NB4 (cell line): ENCODE results near the gene ZBTB20.

ENCODE experiments used
- POLR2A ChIP-seq: IDR thresholded peaks from 2 replicates; pipeline ENCODE4 v1.6.1; 2011; ENCODE audit warnings: mild to moderate bottlenecking; ENCODE audit not compliant: insufficient read length; ENCODE audit errors: extremely low read depth
- TF ChIP-seq, protein P1 (sequence below): IDR thresholded peaks from one replicate; pipeline ENCODE4 v1.5.1; 2012; ENCODE audit warnings: low read depth, low read length

DNA sequence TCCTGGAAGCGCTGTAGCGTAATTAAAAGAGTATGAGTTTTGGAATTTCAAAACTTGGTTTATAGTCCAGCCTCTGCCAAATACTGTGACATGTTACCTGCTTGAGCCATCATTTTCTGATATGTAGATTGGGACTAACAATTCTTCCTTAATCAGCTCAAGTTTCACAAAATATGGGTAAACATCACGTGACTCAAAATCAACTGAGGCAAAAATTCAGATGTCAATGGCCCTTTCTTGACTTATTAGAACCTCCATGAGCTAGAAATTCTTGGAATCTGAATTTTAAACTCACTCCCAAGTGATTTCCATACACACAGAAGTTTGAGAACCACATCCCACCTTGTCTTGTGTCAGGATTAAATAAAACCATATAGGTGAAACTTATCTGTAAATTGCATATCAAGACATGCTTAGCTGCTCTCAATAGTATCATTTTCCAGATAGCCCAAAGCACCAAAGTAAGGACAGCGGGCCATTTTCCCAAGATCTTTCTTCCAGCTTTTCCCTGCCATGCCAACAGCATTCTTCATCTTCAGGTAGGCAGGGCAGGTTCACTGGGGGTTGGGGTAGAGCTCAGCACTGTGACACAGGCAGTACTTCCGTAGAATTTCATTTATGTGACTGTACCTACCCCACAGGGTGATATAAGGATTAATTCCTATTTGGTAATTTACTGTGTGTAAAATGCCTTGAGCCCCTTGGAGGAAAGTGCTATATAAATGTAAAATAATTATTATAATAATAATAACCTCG lies 474.2 kb downstream of the ZBTB20 start:
- TF ChIP-seq, protein P1, sequence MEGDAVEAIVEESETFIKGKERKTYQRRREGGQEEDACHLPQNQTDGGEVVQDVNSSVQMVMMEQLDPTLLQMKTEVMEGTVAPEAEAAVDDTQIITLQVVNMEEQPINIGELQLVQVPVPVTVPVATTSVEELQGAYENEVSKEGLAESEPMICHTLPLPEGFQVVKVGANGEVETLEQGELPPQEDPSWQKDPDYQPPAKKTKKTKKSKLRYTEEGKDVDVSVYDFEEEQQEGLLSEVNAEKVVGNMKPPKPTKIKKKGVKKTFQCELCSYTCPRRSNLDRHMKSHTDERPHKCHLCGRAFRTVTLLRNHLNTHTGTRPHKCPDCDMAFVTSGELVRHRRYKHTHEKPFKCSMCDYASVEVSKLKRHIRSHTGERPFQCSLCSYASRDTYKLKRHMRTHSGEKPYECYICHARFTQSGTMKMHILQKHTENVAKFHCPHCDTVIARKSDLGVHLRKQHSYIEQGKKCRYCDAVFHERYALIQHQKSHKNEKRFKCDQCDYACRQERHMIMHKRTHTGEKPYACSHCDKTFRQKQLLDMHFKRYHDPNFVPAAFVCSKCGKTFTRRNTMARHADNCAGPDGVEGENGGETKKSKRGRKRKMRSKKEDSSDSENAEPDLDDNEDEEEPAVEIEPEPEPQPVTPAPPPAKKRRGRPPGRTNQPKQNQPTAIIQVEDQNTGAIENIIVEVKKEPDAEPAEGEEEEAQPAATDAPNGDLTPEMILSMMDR, result no peak
- TF ChIP-seq POLR2A, result no peak
